NCI-H146 treated with DMSO at 0.1 percent for 48 hours (cell line): ENCODE data around the gene PAK5.

Experiments used
- DNase-seq: peaks from one replicate; lab custom pipeline; 2025; ENCODE audit not compliant: unreplicated experiment; lab: John Stamatoyannopoulos, UW

The PAK5 gene

DNA sequence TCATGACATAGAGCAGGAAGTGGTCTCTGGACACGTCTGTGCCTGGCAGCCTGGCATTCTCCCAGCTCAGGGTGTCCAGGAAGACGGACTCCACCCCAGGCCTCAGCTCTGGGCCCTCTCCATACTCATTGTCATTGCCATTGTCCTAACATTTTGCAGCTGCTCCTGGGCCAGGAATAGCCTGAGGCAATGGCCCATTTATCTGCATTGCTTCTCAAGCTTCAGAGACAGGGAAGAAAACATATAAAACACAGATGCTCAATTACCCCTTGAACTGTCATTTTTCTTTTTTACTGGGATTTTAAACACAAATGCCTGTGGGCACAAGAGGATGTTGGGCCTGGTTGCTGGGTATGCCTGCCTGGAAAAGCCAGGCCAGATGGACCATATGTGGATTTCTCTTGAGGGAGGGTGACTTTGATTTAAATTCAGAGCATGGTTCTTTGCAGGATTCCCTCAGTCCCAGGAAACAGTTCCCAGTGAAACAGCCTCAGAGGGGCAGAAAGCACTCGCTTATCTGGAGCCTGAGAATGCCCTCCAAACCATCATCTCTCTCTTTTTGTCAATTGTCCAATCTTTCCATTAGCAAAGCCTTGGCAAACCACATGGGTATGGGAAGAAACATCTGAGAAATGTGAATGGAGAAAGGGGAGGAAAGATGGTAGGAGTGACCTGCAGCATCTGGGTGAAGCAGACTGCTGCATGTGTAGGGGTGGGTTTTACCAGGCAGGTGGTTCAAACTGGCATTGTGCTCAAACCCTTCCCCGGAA, 306.6 kb downstream of the PAK5 start:
- DNase-seq: peak; percentile 99

DNA sequence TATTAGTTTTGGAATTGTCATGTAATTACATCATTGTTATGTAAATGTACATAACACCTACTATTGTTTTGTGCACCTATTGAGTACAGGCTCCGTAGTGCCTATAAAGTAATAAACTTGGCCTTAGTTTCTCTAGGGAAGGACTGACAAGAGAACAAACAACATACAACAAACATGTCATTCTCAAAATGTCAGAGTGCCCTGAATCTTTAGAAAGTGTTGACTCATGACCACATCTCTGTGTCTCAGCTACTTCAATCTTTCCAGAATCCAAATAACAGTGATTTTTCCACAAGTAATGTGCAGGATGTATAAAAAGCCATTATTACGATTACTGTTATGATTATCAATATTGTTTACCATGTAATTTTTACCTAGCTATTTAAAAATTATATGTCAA, 307.3 kb downstream of the PAK5 start:
- DNase-seq: peak; percentile 53

GRCh38 chr20:9523636-9524035, 315.2 kb downstream of the PAK5 start:
- DNase-seq: no peak

GRCh38 chr20:9520086-9520485, 318.8 kb downstream of the PAK5 start:
- peak; percentile 49 for DNase-seq

GRCh38 chr20:9518576-9519175, 320.2 kb downstream of the PAK5 start:
- DNase-seq: peak; percentile 92

DNA sequence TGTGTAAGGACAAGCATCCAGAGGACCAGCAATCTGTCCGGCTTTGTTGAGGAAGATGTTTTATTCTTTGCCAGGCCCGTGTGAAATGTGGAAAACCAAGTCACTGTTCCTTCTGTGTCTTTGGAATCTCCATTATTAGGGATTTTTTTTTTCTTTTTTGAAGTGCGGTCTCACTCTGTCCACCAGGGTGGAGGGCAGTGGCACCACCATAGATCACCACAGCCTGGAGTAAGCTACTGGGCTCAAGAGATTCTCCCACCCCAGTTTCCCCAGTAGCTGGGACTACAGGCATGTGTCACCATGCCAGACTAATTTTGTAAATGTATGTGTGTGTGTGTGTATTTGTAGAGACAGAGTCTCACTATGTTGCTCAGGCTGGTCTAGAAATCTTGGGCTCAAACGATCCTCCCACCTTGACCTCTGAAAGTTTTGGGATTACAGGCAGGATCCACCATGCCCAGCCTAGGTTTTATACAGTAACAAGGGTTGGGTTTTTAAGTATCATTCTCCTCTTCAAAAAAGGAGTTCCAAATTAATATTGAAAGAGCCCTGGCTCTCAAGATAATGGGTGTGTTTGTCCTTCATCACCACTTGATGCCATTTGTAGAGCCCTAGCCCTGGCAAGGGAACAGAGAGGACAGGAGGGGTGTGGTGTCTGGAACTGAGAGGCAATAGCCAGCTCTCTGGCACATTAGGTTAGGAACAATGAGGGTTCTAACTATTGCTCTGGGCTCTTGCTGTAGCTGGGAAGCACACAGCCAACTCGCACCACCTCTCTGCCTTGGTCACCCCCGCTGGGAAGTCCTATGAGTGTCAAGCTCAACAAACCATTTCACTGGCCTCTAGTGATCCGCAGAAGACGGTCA, 321.3 kb downstream of the PAK5 start:
- DNase-seq: no peak

DNA sequence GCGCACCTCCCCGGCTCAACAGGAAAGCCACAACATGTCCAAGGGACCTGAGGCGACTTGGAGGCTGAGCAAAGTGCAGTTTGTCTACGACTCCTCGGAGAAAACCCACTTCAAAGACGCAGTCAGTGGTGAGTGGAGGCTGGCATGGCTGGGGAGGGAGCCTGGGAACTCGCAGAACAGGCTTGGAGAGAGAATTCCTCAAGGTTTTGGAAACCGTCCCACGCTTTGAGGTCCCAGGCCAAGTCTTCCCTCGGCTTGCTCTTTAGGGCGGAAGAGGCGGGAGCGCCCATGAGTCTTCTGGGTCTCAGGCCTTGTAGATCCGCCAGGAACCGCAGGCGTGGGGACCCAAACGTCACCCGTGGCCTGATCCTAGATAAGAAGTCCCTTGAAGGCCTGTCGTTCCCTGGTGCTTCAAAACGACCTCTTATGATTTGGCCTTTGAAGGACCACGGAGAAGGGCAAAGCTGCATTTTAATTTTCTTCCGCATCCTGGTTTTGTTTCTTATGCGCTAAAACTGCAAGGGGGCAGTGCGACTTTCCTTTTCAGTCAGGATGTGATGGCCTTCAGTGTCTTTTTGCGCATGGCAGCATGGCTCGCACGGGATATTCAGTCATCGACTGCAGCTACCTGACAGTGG, 322.5 kb downstream of the PAK5 start:
- DNase-seq: no peak

- no peak for DNase-seq
Measured at GRCh38 chr20:9515741-9516233, 323.1 kb downstream of the PAK5 start.

GRCh38 chr20:9515214-9515585, 323.7 kb downstream of the PAK5 start:
- DNase-seq: no peak

DNA sequence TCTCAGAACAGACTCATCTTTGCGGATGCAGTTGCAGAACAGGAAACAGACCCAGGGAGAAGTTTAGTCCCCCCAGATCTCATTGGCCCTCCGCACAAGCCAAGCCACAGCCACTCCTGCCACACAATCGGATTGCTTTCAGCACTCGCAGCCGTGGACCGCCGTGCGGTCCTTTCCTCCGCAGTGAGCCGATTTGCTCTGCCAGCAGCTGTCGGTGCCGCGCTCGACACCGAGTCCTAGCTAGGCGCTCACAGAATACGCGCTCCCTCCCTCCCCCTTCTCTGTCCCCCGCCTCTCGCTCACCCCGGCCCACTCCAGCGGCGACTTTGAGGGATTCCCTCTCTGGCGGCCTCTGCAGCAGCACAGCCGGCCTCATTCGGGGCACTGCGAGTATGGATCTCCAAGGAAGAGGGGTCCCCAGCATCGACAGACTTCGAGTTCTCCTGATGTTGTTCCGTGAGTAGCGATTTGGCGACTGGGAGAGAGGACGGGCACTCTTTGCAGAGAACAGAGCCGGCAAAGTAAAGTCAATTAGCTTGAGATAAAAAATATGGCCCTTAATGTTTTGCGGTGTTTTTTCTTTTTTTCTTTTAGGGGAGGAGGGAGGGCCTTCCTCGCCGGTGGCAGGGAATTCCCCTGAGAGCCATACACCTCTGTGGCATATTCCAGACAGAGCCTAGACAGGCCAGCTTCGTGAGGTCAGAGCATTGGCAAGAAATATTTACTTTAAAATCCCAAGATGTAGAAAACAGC, 324.2 kb downstream of the PAK5 start, which contains the start of gene LAMP5:
TSS of gene LAMP5 (plus strand) at position 130 of the 753 bp plus-strand sequence. CDS start at position 393, 263 bp downstream.
- peak; percentile 41 for DNase-seq

DNA sequence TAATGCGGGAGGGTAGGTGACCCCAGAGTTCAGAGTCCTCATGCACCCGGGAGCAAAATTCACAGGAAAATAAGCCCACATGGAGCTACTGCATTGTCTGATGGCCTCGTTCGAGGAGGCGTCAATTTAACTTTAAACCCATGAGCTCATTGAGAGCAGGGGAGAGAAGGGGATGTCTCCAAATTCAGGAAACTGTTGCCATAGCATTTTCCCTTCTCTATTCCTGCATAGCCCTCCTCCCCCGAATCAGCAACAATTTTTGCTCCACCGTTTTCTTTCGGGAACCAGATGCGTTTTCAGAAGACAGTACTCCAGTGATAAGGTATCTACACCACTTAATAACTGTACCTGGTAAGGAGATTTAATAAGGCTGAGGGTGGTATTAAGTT, 324.8 kb downstream of the PAK5 start:
- peak; percentile 41 for DNase-seq

GRCh38 chr20:9510911-9511310, 328.0 kb downstream of the PAK5 start:
- DNase-seq: no peak

DNA sequence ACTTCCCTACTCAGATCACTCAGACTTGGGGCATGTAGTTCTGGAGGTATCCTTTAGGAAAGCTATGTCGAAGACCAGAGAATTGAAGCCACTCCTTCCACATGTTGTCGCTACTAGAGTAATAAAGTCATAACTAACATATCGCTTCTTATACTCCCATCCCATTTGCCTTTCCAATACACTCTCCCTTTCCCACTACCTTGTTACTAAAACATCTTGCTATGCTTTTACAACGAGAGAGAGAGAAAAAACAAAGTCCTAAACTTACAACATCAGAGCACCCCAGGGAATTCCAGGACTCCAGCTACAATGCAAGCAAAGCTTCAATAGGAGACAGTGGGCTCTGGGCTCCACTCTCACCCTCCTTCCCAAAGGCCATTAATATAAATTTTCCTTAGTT, 329.6 kb downstream of the PAK5 start:
- no peak for DNase-seq

DNA sequence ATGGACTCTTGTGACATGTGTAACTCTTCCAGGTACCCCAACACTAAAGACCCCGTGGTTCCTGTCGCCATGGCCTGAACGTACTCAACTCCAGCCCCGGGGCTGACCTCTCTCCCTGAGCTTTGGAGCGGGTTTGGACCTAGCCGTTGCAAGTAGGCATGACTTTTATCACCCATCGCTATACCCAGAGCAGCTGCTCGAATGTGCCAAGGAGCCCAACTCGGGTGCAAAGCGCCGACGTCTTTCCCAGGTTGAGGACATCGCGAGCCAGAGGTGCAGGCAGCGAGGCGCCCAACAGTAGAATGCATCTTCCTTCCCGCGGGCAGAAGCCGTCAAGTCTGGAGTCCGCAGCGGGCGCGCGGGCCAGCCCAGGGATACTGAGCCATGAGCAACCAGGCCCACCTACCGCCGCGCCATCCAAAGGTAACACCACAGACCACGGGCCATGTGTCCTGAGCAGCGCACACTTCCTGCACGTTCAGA, 330.1 kb downstream of the PAK5 start:
- DNase-seq: no peak

GRCh38 chr20:9508240-9508661, 330.6 kb downstream of the PAK5 start:
- DNase-seq: no peak

- DNase-seq: no peak
Measured at GRCh38 chr20:9507544-9508239, 331.2 kb downstream of the PAK5 start.

DNA sequence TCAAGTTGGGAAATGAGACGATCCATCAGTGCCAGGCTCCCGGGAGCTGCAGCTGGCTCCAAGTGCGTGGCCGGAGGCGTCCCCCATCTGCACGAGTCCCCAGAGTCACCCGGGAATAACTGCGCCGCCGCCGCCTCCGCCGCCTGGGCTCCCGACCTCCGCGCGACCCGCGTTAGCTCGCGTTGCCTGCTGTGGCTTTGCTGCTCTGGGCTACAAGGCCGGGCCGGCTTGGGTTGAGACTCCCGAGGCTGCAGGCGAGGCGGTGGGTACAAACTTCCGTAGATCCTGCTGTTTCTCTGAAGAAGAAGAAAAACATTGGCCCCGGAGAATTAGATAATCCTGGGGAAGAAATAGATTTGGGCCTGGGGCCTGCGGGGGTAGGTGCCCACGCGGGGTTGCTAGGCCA, 331.9 kb downstream of the PAK5 start:
- no peak for DNase-seq

GRCh38 chr20:9506280-9506821, 332.5 kb downstream of the PAK5 start:
- no peak for DNase-seq

DNA sequence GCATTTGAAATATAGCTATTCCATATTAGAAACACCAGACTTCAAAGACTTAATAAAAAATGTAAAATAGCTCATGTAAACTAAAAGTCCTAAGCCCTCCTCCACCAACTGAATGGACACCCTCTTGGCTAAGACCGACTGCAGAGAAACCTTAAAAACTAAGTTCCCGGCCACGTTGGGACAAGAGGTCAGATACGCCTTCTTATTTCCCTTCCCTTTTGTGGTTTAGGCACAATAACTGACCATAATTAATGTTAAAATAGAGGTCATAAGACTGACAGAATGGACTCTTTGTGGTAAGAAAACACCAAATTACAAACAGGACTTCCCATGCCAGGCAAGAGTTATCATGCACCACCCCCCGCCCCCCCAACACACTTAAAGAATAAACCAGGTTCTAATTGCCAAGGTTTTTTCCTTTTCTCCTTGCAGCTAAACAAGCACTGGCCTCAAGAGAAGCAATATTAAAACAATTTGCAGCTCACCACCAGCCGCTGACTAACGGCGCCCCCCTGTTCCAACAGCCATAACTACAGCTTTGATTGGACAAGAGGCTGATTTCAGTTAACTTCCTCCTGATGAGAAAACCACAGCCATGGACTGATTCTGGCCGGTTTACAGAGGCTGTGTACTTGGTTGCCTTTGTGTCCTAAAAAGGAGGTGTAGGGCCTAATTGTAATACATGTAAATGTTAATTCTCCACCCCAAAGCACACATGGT, 335.2 kb downstream of the PAK5 start:
- DNase-seq: no peak
